B cell (primary cell): Measurements from ENCODE around the gene MICU1.

ENCODE experiments used
- EZH2 ChIP-seq: IDR thresholded peaks from 2 replicates; pipeline ENCODE4 v1.6.1; 2012; ENCODE audit warnings: borderline replicate concordance, low read depth, mild to moderate bottlenecking, moderate library complexity, low read length; ENCODE audit not compliant: insufficient read depth, poor library complexity, severe bottlenecking
- TF ChIP-seq, protein P1 (sequence below): fragments of 200-600 bp; IDR thresholded peaks from one replicate; pipeline ENCODE4 v1.8.0; 2022; ENCODE audit warnings: antibody characterized with exemption, mild to moderate bottlenecking

DNA sequence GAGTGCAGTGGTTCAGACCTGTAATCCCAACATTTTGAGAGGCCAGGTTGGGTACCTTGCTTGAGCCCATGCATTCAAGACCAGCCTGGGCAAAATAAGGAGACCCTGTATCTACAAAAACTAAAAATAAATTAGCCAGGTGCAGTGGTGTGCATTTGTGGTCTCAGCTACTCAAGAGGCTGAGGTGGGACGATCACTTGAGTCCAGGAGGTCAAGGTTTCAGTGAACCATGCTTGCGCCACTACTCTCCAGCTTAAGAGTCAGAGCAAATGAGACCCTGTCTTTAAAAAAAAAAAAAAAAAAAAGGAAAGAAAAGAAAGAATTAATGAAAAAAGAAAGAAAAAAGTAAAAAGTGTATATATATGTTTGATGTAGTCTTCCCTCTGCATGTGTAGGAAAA is 24.7 kb downstream of the MICU1 start:
- TF ChIP-seq, protein P1, sequence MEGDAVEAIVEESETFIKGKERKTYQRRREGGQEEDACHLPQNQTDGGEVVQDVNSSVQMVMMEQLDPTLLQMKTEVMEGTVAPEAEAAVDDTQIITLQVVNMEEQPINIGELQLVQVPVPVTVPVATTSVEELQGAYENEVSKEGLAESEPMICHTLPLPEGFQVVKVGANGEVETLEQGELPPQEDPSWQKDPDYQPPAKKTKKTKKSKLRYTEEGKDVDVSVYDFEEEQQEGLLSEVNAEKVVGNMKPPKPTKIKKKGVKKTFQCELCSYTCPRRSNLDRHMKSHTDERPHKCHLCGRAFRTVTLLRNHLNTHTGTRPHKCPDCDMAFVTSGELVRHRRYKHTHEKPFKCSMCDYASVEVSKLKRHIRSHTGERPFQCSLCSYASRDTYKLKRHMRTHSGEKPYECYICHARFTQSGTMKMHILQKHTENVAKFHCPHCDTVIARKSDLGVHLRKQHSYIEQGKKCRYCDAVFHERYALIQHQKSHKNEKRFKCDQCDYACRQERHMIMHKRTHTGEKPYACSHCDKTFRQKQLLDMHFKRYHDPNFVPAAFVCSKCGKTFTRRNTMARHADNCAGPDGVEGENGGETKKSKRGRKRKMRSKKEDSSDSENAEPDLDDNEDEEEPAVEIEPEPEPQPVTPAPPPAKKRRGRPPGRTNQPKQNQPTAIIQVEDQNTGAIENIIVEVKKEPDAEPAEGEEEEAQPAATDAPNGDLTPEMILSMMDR: no peak
- TF ChIP-seq EZH2: no peak
